Activated T-helper 17 cell treated with anti-CD3 and anti-CD28 coated beads, Interleukin-2, amount 50 U/mL, for 72 hours (primary cell): ENCODE measurements around the gene HOXA10. TPM values are rescaled to one million over a fixed set of nuclear protein-coding genes. Genes with fewer than 3 reads are reported as not detected.

ENCODE experiments used
- ATAC-seq: fragments of 150-1000 bp; cut with Tn5 transposase; replicated peaks from 2 replicates; pipeline ENCODE4 v1.10.0; 2021; ENCODE audit warnings: mild to moderate bottlenecking, moderate library complexity
- H3K27ac Mint-ChIP-seq: one replicate; pipeline ENCODE4 v1.8.0; 2022; ENCODE audit warnings: mixed read lengths
- H3K27me3 Mint-ChIP-seq: one replicate; pipeline ENCODE4 v1.8.0; 2022; ENCODE audit warnings: mixed read lengths
- H3K36me3 Mint-ChIP-seq: one replicate; pipeline ENCODE4 v1.8.0; 2022; ENCODE audit warnings: low read depth, mild to moderate bottlenecking, mixed read lengths
- H3K4me1 Mint-ChIP-seq: one replicate; pipeline ENCODE4 v1.8.0; 2022; ENCODE audit warnings: mixed read lengths
- H3K4me3 Mint-ChIP-seq: one replicate; pipeline ENCODE4 v1.8.0; 2022; ENCODE audit warnings: mild to moderate bottlenecking, mixed read lengths
- H3K9me3 Mint-ChIP-seq: one replicate; pipeline ENCODE4 v1.8.0; 2022; ENCODE audit warnings: mixed read lengths
- total RNA-seq, 2 donors: library from RNA; stranded (reverse); gene quantifications; one replicate each; pipeline ENCODE4 v1.2.3, GENCODE V29; 2022

Gene HOXA10
- total RNA-seq, 2 donors from 2014 or later: not detected

DNA sequence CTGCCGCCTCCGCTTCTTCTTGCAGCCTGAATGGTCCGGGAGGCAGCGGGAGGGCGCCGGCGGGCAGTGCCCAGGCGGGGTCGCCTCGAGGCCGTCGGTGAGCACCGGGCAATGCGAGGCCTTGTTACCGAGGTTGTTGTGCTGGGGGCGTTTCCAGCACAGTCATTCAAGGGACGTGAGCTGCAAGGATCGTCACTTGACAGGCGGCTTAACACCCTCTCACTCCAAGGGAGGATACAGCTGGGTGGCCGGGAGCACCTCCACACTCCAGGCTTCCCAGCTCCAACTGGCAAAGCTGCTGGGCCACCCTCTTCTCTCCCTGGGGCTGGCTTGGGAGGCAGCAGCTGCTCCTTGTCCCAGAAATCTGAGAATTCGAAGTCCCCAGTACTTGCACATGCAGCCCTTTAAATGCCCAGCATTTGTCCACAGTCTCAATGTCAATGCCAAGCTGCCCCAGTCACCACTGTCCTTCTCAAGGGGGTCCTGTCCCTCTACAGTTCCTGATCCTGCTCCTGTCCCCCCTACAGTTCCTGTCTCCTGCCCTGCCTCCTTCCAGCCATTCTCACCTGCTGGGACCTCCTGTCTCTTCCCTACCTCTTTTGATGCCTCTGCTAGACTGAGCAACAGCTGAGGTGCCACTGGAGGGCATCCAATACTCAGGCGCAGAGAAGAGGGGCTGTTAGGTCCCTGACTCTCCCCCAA is 15.3 kb upstream of the HOXA10 start:
- no peak overlapping the region for H3K27ac Mint-ChIP-seq
- ATAC-seq: no peak
- peaks cover 24% of the 10 kb centered on the region for H3K36me3 Mint-ChIP-seq
- peaks cover 71% of the 10 kb centered on the region for H3K27me3 Mint-ChIP-seq
- peaks cover 16% of the 10 kb centered on the region for H3K4me1 Mint-ChIP-seq
- no peaks in the 10 kb centered on the region for H3K9me3 Mint-ChIP-seq
- peak overlapping the region; percentile 73 for H3K4me3 Mint-ChIP-seq

DNA sequence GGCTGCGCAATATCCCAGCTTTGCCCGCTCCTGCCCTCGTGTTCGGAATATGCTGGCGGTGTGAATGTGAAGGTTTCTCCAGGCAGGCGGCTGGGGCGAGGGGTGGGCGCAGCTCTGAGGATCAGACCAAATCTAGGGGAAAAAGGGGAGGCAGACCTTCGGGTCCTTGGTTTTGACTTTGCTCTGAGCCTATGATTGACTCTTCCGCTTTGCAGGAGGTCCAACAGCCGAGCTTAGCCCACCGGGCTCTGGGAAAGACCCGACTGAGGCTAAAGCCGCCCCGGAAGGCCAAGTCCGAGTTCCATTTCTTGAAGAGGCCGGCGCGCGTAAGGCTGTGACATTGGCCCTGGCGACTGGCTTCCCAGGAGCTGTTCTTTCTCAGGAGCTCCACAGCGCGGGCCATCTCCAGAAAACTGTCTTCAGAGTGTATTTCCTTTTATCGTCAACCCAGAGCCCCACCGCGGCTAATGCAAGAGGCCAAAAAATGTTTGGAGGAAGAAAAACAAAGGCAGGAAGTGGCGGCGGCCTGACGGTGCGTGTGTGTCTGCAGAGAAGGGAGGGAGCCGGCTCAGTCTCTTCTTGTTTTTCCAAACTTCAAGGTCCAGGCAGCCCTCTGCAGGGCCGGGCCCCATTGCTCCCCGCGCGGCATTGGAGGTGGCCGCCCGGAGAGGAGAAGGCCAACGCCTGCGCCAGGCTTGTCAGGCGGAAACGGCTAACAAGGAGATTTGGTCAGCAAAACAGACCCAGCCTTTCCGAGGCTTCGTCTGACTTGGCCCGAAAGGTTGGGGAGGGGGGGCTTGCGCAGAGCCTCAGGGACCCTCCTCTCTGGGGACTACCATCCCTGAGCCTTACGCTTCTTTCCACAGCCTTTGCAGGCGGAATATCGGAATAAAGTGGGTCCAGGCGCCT is 14.5 kb upstream of the HOXA10 start:
- Mint-ChIP-seq H3K27me3 (peaks cover 63% of the 10 kb centered on the region), H3K36me3 (peaks cover 24% of the 10 kb centered on the region), H3K4me3 (peak overlapping the region; percentile 73), H3K4me1 (peaks cover 16% of the 10 kb centered on the region), H3K27ac (peak overlapping the region; percentile 48), H3K9me3 (no peaks in the 10 kb centered on the region)
- no peak for ATAC-seq

DNA sequence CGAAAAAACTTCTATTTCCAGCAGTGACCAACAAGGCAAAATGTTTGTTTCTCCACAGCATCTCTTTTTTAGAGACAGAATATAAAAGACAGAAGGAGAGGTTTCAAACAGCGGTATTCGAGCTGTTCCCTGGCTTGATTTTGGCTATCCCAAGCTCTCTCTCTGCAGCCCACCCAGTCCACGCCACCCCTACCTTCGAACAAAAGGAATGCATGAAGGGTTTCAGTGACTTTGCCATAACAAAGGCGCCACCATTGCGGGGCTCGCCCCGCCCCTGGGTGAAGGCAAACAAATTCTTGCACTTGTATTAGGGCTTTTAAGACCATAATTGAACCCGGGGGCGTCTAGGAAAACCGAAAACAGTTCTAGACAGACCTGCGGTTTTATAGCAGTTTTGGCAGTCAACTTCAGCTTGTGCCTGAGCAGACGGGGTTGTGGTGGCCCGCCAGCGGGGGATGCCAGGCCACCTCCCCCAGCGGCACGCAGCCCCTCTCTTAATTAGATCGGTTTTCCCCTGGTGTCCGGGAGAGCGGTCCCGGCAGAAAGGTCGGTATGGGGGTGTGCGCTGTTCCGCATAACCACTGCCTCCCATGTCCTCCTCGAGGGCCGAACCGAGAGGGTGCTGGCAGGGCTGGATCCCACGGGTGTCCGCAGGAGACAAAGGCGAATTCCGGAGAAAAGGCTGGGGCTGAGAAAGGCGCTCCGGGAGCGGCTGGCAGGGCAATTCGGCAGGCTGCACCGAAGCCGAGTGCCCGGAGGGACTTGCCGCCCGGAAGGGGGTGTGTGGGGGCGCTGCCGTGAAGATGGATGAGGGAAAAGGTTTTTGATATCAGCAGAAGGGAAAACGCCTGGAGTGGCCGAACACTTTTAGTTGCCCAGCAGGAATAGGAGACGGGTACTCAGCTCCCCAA is 13.6 kb upstream of the HOXA10 start:
- Mint-ChIP-seq H3K27ac (no peak overlapping the region), H3K9me3 (no peaks in the 10 kb centered on the region), H3K27me3 (peaks cover 64% of the 10 kb centered on the region), H3K4me1 (peaks cover 16% of the 10 kb centered on the region), H3K36me3 (peaks cover 24% of the 10 kb centered on the region), H3K4me3 (peak overlapping the region; percentile 73)
- ATAC-seq: no peak

DNA sequence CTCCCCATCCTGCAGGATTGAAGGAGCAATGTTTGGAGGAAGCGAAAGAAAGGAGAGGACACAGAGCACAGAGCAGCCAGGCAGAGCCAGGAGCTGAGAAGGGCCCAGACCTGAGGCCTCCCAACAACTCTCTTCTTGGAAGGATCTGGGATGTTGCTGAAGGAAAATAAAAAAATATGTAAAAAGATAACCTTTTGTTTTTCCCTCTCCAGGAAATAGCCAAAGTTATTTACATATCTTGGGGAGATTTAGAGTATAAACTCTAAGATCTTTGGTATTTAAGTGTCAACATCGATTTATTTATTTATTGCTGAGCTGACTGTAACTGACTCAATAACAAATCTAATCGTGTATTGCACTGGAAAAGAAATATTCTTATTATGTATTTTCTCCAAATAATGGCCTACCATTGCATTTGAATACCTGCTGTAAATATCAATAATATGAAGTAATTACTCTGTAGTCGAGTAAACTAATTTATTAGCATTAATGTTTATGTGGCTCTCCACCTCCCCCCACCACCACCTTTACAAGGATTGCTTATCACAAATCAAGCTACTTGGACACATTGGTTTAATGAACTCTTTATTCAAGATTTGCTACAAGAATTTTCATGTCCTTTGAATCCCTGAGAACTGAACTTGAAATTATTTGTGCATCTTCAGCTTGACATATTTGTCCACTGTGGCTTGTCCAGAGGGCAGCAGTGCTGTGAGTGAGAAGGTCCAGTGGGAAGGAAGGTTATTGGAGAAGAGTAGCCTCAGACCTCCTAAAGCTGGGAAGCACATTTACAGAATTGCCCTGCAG is 12.8 kb upstream of the HOXA10 start:
- Mint-ChIP-seq H3K27ac (no peak overlapping the region), H3K4me1 (peaks cover 16% of the 10 kb centered on the region), H3K9me3 (no peaks in the 10 kb centered on the region), H3K27me3 (peaks cover 66% of the 10 kb centered on the region), H3K36me3 (peaks cover 24% of the 10 kb centered on the region), H3K4me3 (no peak overlapping the region)
- no peak for ATAC-seq

GRCh38 chr7:27185854-27186667 is 11.9 kb upstream of the HOXA10 start:
- Mint-ChIP-seq H3K27me3 (peaks cover 63% of the 10 kb centered on the region), H3K9me3 (no peaks in the 10 kb centered on the region), H3K4me1 (peaks cover 16% of the 10 kb centered on the region), H3K36me3 (peaks cover 24% of the 10 kb centered on the region), H3K27ac (no peak overlapping the region), H3K4me3 (peak overlapping the region; percentile 77)
- no peak for ATAC-seq

GRCh38 chr7:27185013-27185853 is 11.1 kb upstream of the HOXA10 start, which contains the start of gene HOXA11:
Gene HOXA11 (minus strand): TSS chr7:27185232. CDS start chr7:27185144, 88 bp downstream.
- Mint-ChIP-seq H3K27ac (no peak within 1 kb of the TSS), H3K27me3 (peaks cover 59% of the 10 kb centered on the region), H3K36me3 (peaks cover 24% of the 10 kb centered on the region), H3K4me3 (peak within 1 kb of the TSS; percentile 77), H3K4me1 (peaks cover 16% of the 10 kb centered on the region), H3K9me3 (no peaks in the 10 kb centered on the region)
- ATAC-seq: peak; percentile 23

DNA sequence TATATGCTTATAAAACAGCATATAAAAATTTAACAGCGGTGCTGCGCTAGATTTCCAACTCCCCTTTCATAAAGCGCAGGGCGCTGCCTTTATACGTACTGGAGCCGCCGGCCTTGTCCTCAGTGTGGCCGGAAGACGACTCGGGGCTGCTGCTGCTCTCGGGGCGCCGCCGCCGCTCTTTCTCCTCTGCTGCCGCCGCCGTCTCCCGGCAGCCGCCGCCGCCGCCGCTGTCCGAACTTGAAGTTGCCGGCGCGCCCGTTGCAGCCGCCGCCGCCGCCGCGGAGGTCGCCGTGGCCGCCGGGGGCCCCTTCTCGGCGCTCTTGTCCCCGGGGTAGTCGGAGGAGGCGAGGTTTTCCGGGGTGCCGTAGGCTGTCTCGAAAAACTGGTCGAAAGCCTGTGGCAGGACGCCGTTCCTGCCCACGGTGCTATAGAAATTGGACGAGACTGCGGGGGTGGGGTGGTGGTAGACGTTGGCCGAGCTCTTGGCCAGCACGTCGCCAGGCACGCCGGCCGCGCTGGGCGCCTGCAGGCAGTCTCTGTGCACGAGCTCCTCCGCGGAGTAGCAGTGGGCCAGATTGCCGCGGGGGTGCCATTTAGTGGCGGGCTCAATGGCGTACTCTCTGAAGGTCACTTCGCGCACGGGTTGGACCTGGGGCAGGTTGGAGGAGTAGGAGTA is 10.4 kb upstream of the HOXA10 start:
- peaks cover 24% of the 10 kb centered on the region for H3K36me3 Mint-ChIP-seq
- H3K4me3 Mint-ChIP-seq: peak overlapping the region; percentile 77
- H3K27ac Mint-ChIP-seq: no peak overlapping the region
- ATAC-seq: peak; percentile 44
- peaks cover 57% of the 10 kb centered on the region for H3K27me3 Mint-ChIP-seq
- H3K9me3 Mint-ChIP-seq: no peaks in the 10 kb centered on the region
- H3K4me1 Mint-ChIP-seq: peaks cover 21% of the 10 kb centered on the region

DNA sequence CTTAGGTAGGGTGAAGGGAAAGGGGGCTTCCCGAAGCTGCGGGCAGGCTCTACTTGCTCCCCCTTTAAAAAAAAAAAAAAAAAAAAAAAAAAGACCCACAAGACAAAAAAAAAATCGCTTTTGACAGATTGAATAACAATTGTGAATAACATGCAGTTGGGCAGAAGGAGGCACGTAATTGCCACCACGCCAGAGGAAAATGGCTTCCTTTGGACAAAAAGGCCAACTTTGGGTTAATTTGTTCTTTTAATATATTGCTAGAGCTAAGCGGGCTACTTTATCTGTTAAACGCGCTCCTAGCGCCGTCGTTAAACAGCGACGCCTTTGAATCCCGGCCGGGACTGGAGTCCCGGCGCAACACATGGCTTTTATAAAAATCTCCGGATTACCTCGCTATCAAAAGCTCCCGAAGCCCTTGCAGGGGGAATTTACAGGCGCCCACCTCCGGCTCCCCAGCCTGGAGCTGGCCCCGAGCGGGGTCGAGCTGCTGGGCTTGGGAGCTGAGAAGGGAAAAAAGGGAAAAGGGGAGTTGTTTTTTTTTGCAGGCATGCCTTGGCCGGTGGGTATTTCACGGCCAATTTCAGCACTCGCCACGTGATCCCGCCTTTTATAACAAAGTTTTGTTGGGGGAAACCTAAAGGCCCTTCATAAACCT is 9.7 kb upstream of the HOXA10 start:
- H3K27ac Mint-ChIP-seq: no peak overlapping the region
- H3K36me3 Mint-ChIP-seq: peaks cover 24% of the 10 kb centered on the region
- H3K27me3 Mint-ChIP-seq: peaks cover 63% of the 10 kb centered on the region
- peak overlapping the region; percentile 77 for H3K4me3 Mint-ChIP-seq
- no peak for ATAC-seq
- no peaks in the 10 kb centered on the region for H3K9me3 Mint-ChIP-seq
- H3K4me1 Mint-ChIP-seq: peaks cover 21% of the 10 kb centered on the region

GRCh38 chr7:27182861-27183681 is 9.0 kb upstream of the HOXA10 start:
- H3K27ac Mint-ChIP-seq: no peak overlapping the region
- H3K4me3 Mint-ChIP-seq: peak overlapping the region; percentile 77
- no peak for ATAC-seq
- peaks cover 57% of the 10 kb centered on the region for H3K27me3 Mint-ChIP-seq
- no peaks in the 10 kb centered on the region for H3K9me3 Mint-ChIP-seq
- H3K4me1 Mint-ChIP-seq: peaks cover 15% of the 10 kb centered on the region
- peaks cover 21% of the 10 kb centered on the region for H3K36me3 Mint-ChIP-seq

- Mint-ChIP-seq H3K4me3 (no peak overlapping the region), H3K36me3 (peaks cover 17% of the 10 kb centered on the region), H3K9me3 (no peaks in the 10 kb centered on the region), H3K27me3 (peaks cover 60% of the 10 kb centered on the region), H3K4me1 (peaks cover 15% of the 10 kb centered on the region), H3K27ac (no peak overlapping the region)
- ATAC-seq: no peak
Measured at GRCh38 chr7:27182285-27182841, 8.2 kb upstream of the HOXA10 start.
